GM12891 (cell line): ENCODE results near the gene THADA.

Experiments
- PAX5 ChIP-seq: IDR thresholded peaks from 2 replicates; pipeline ENCODE4 v1.6.1; 2011; ENCODE audit warnings: low read length, moderate library complexity, mild to moderate bottlenecking; ENCODE audit not compliant: insufficient read depth, severe bottlenecking
- POLR2A ChIP-seq: IDR thresholded peaks from 2 replicates; pipeline ENCODE4 v1.6.1; 2011; ENCODE audit warnings: low read depth, low read length, control low read depth
- POLR2AphosphoS5 ChIP-seq: IDR thresholded peaks from 2 replicates; pipeline ENCODE4 v1.6.1; 2011; ENCODE audit warnings: low read depth, low read length, control low read depth
- SPI1 ChIP-seq: IDR thresholded peaks from 2 replicates; pipeline ENCODE4 v1.6.1; 2011; ENCODE audit warnings: low read depth, low read length, control low read depth
- TAF1 ChIP-seq: IDR thresholded peaks from 2 replicates; pipeline ENCODE4 v1.6.1; 2011; ENCODE audit warnings: low read depth, low read length, control low read depth

GRCh38 chr2:43239981-43240765 is 355.7 kb downstream of the THADA start:
- no peak for TF ChIP-seq POLR2A
- peak; percentile 86 for TF ChIP-seq SPI1
- no peak for TF ChIP-seq TAF1
- no peak for TF ChIP-seq POLR2AphosphoS5
- no peak for TF ChIP-seq PAX5
